ENCODE measurements around the gene BFSP1. TPM values are rescaled to one million over a fixed set of nuclear protein-coding genes. Genes with fewer than 3 reads are reported as not detected.

The BFSP1 gene
- total and polyA plus RNA-seq, 2 of the 8 experiments (the other 6 are each of a cell fraction or from before 2014, with no cell fraction given) = 1.5 to 2.5 TPM

GRCh38 chr20:17580895-17581294 lies 49.7 kb upstream of the BFSP1 start:
- Histone ChIP-seq H4K5ac (ENCODE audit: insufficient read length, low read depth, low read length) (no peak overlapping the region), H3K36me3 (ENCODE audit: control insufficient read depth in 2 of 4, insufficient read depth in 4 of 4, low read length in 3 of 4) (no peaks in the 10 kb centered on the region), H3K79me2 (ENCODE audit: control insufficient read depth in 1 of 2, insufficient read depth in 2 of 2, low read length in 2 of 2) (peaks cover 6 to 94% of the 10 kb centered on the region in 2 experiments; a peak in 3 of 4 replicates), H2BK5ac (ENCODE audit: low read depth, low read length) (no peak overlapping the region), H2BK12ac (ENCODE audit: low read depth, low read length) (no peak overlapping the region), H3K56ac (replicated peaks; ENCODE audit: insufficient read length, low read depth, low read length) (no peak overlapping the region), H4K8ac (ENCODE audit: extremely low read depth, insufficient read depth, low read length) (no peak overlapping the region), H3K9me3 (ENCODE audit: insufficient read depth in 2 of 2, low read depth in 1 of 2, low read length in 1 of 2) (no peaks in the 10 kb centered on the region), H3K4ac (replicated peaks; ENCODE audit: insufficient read length, low read depth, low read length) (no peak overlapping the region), H3K4me2 (ENCODE audit: insufficient read depth in 1 of 2, low read depth in 2 of 2, low read length in 2 of 2) (no peak overlapping the region), H3K14ac (ENCODE audit: insufficient read length) (no peak overlapping the region), H2BK15ac (ENCODE audit: low read length) (no peak overlapping the region), H2AK5ac (ENCODE audit: low read depth, low read length) (no peak overlapping the region), H3K4me1 (replicated peaks in 1 of 4; ENCODE audit: control insufficient read depth in 3 of 4, insufficient read depth in 4 of 4, low read length in 3 of 4) (peaks cover 0 to 5% (median 0%) of the 10 kb centered on the region in 4 experiments; a peak in 1 of 7 replicates), H3K23me2 (ENCODE audit: low read depth, low read length) (no peaks in the 10 kb centered on the region; the same call in 1 of the 2 replicates), H4K20me1 (replicated peaks in 1 of 2; ENCODE audit: control insufficient read depth in 1 of 2, insufficient read depth in 2 of 2, low read length in 2 of 2) (peaks cover 0 to 3% of the 10 kb centered on the region in 2 experiments), H4K91ac (replicated peaks; ENCODE audit: insufficient read length, low read length) (no peak overlapping the region), H3K27me3 (replicated peaks in 1 of 4; ENCODE audit: control insufficient read depth in 3 of 4, extremely low read depth in 1 of 4, insufficient read depth in 3 of 4, low read length in 3 of 4) (no peaks in the 10 kb centered on the region), H3K79me1 (ENCODE audit: low read depth, low read length) (peaks cover 11% of the 10 kb centered on the region), H3K4me3 (ENCODE audit: extremely low read depth in 1 of 4, insufficient read depth in 2 of 4, low read depth in 3 of 4, low read length in 4 of 4) (no peak overlapping the region), H3K23ac (ENCODE audit: insufficient read length) (no peak overlapping the region), H3K18ac (ENCODE audit: extremely low read depth, low read length) (peak overlapping the region; percentile 11; the same call in 1 of the 2 replicates), H2AFZ (ENCODE audit: low read length) (no peak overlapping the region), H3K9ac (replicated peaks in 1 of 4; ENCODE audit: extremely low read depth in 1 of 4, low read depth in 3 of 4, low read length in 3 of 4) (no peak overlapping the region), H2BK120ac (replicated peaks; ENCODE audit: low read depth, low read length) (no peak overlapping the region), H3K27ac (ENCODE audit: low read depth, low read length) (no peak overlapping the region), H2BK20ac (ENCODE audit: low read length) (no peak overlapping the region)
- CTCF ChIA-PET (ENCODE audit: partially characterized antibody) = interaction anchor here (3.5 kb wide), 1 partner anchor 10 kb away, joined by 15 read pairs; no protein-coding TSS in a partner anchor
- no peak for DNase-seq (ENCODE audit: low read depth in 1 of 2, low spot score in 2 of 2)
- POLR2A ChIA-PET (ENCODE audit: partially characterized antibody) = interaction anchor here (2.2 kb wide), 1 partner anchor 11 kb away, joined by 10 read pairs; the partner anchor contains the start of gene DSTN
- TF ChIP-seq MAFK (IDR thresholded peaks at IDR 0.05; ENCODE audit: low read depth, low read length) = no peak
- TF ChIP-seq SUZ12 (IDR thresholded peaks at IDR 0.05; ENCODE audit: low read length) = no peak
- TF ChIP-seq SIX5 (IDR thresholded peaks at IDR 0.05; ENCODE audit: low read depth, low read length) = no peak
- no peak for TF ChIP-seq RAD21 (IDR thresholded peaks at IDR 0.05 in 1 of 2, conservative IDR thresholded peaks at IDR 0.05 in 1 of 2; ENCODE audit: low read depth in 2 of 2, low read length in 2 of 2)
- TF ChIP-seq ZNF274 (IDR thresholded peaks at IDR 0.05; ENCODE audit: borderline replicate concordance, extremely low read depth, low read length) = no peak
- no peak for TF ChIP-seq SRF (IDR thresholded peaks at IDR 0.05; ENCODE audit: low read depth, low read length)
- TF ChIP-seq EZH2 (IDR thresholded peaks at IDR 0.05; ENCODE audit: low read depth, low read length, severe bottlenecking) = no peak
- TF ChIP-seq, protein P1, sequence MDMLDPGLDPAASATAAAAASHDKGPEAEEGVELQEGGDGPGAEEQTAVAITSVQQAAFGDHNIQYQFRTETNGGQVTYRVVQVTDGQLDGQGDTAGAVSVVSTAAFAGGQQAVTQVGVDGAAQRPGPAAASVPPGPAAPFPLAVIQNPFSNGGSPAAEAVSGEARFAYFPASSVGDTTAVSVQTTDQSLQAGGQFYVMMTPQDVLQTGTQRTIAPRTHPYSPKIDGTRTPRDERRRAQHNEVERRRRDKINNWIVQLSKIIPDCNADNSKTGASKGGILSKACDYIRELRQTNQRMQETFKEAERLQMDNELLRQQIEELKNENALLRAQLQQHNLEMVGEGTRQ (IDR thresholded peaks at IDR 0.05; ENCODE audit: low read length) = no peak
- TF ChIP-seq SP2 (IDR thresholded peaks at IDR 0.05; ENCODE audit: low read length) = no peak
- WGBS, 2 experiments (ENCODE audit: extremely low coverage in 1 of 2, insufficient coverage in 1 of 2, insufficient read length in 1 of 2, insufficient replicate concordance in 2 of 2, low coverage in 1 of 2, low lambda C conversion rate in 2 of 2, missing lambda C conversion rate in 1 of 2) = 84% methylated on average over 2 of the region's 2 CpGs; no CpG with 5 or more reads in 1 of the 2 experiments
- no peak for FAIRE-seq
